ENCODE measurements around the gene WWOX. TPM values are rescaled to one million over a fixed set of nuclear protein-coding genes. Genes with fewer than 3 reads are reported as not detected.

The WWOX gene
- total and polyA plus RNA-seq, 2 of the 4 experiments (the other 2 are of a cell fraction), result 2.7 to 5.4 TPM

- no TSS peak for BruUV-seq (replicated peaks)
- dilution Hi-C loops (cut with HindIII; ENCODE audit: low sequenced_read_pairs, unreplicated experiment), result no loop called here
- intact Hi-C loops (cut with micrococcal nuclease), result no loop called here
- Histone ChIP-seq H3K79me1 (ENCODE audit: low read depth in 1 of 2, low read length in 2 of 2) (no peaks in the 10 kb centered on the region), H3K27me3 (ENCODE audit: control insufficient read depth, insufficient read depth, low read length) (no peaks in the 10 kb centered on the region), H4K20me1 (ENCODE audit: insufficient read depth, low read length) (no peaks in the 10 kb centered on the region), H2AFZ (replicated peaks; ENCODE audit: low read length, poor library complexity) (no peak overlapping the region), H3K14ac (replicated peaks; ENCODE audit: low read depth, low read length) (no peak overlapping the region), H3K4me3 (ENCODE audit: insufficient read depth, low read depth, low read length) (no peak overlapping the region), H4K5ac (ENCODE audit: low read depth, low read length) (no peak overlapping the region), H3K36me3 (ENCODE audit: control insufficient read depth, insufficient read depth, low read length) (no peaks in the 10 kb centered on the region), H3K9me3 (ENCODE audit: control insufficient read depth, insufficient read depth, low read length) (peaks cover 18% of the 10 kb centered on the region), H3K9me1 (ENCODE audit: insufficient read depth, low read length) (no peaks in the 10 kb centered on the region), H2BK5ac (ENCODE audit: low read depth, low read length, poor library complexity, severe bottlenecking) (no peak overlapping the region), H2AK9ac (replicated peaks; ENCODE audit: low read depth, low read length, poor library complexity) (no peak overlapping the region), H3K9ac (ENCODE audit: low read depth, low read length) (no peak overlapping the region), H3K4me2 (ENCODE audit: low read depth, low read length) (no peak overlapping the region), H3K23ac (ENCODE audit: low read depth, low read length) (no peak overlapping the region), H2BK15ac (ENCODE audit: low read depth, low read length) (no peak overlapping the region), H4K91ac (ENCODE audit: insufficient read depth, low read depth, low read length) (no peak overlapping the region), H2BK20ac (ENCODE audit: low read depth, low read length) (no peak overlapping the region), H2BK120ac (ENCODE audit: low read depth, low read length) (no peak overlapping the region), H2AK5ac (ENCODE audit: low read depth, low read length) (no peak overlapping the region), H3K18ac (ENCODE audit: low read depth, low read length) (no peak overlapping the region), H4K8ac (ENCODE audit: low read depth in 2 of 2, low read length in 2 of 2) (no peak overlapping the region), H3K27ac (ENCODE audit: insufficient read depth, low read length) (no peak overlapping the region), H3K56ac (ENCODE audit: extremely low read depth, insufficient read depth, low read length) (no peak overlapping the region), H3K4me1 (ENCODE audit: control insufficient read depth, insufficient read depth, low read length) (no peaks in the 10 kb centered on the region), H3K4ac (ENCODE audit: low read depth, low read length) (no peak overlapping the region)
- 100% methylated on average over 2 of the region's 12 CpGs; no CpG with 5 or more reads in 1 of the 2 experiments for WGBS, 2 experiments (ENCODE audit: extremely low coverage in 2 of 2, insufficient read length in 1 of 2)
- ChIA-PET CTCF (no interaction called here), POLR2A (ENCODE audit: unreplicated experiment) (no interaction called here)
- ATAC-seq (ENCODE audit: low read depth) (no peak), DNase-seq (no peak)
- TF ChIP-seq MXI1 (IDR thresholded peaks at IDR 0.05; ENCODE audit: borderline replicate concordance, low read depth, low read length), result no peak
- TF ChIP-seq BHLHE40 (IDR thresholded peaks at IDR 0.05; ENCODE audit: low read depth, low read length), result no peak
- no peak for TF ChIP-seq MAFK (IDR thresholded peaks at IDR 0.05; ENCODE audit: low read depth, low read length)
- no peak for TF ChIP-seq CEBPB (IDR thresholded peaks at IDR 0.05; ENCODE audit: low read depth, low read length)
- TF ChIP-seq NFE2L2 (IDR thresholded peaks at IDR 0.05; ENCODE audit: low read depth, low read length), result no peak
- no peak for TF ChIP-seq RCOR1 (IDR thresholded peaks at IDR 0.05; ENCODE audit: insufficient replicate concordance, low read length)
- no peak for TF ChIP-seq MAZ (IDR thresholded peaks at IDR 0.05; ENCODE audit: borderline replicate concordance, low read depth, low read length)
- in situ Hi-C loops (cut with MboI; ENCODE audit: low sequenced_read_pairs), result no loop called here
These were observed 976.8 kb downstream of the WWOX start for GRCh38 chr16:79076047-79076767.
